ENCODE data around the gene SOX9.

DNA sequence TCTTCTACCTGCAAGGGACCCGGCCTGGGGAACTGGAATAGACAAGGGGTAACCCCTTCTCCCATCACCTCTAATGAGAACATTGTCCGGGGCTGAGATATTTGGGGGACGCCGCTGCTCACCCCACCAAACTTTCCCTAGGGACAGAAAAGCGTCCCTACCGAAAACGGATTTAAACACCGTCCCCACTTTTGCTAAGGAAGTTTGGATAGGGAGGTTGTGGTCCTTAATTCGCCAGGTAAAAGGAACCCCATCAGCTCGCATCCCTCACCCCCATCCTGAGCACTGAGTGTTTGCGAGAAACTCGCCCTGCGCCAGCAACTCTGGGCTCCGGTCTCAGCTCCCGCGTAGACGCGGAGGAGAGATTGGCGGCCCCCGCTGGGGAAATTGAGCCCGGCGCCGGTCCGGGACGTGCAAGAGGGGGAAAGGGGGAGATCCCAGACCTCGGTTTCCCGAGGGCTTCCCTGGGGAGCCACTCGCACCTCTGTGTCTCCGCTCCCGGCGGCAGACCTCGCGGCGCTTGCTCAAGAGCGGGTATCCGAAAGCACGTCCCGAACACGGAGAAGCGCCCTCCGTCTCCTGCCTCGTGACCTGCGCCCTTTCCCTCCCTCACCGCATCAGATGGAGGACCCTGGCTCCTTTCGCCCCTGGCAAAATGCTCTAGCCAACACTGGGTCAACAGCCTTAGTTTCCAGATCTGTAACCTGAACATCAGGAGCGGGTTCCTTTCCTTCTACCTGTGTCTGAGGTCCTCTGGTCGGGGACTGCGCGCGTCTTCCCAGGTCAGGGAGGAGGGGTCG is 3.1 kb upstream of the SOX9 start:
- TF ChIP-seq, protein P1, sequence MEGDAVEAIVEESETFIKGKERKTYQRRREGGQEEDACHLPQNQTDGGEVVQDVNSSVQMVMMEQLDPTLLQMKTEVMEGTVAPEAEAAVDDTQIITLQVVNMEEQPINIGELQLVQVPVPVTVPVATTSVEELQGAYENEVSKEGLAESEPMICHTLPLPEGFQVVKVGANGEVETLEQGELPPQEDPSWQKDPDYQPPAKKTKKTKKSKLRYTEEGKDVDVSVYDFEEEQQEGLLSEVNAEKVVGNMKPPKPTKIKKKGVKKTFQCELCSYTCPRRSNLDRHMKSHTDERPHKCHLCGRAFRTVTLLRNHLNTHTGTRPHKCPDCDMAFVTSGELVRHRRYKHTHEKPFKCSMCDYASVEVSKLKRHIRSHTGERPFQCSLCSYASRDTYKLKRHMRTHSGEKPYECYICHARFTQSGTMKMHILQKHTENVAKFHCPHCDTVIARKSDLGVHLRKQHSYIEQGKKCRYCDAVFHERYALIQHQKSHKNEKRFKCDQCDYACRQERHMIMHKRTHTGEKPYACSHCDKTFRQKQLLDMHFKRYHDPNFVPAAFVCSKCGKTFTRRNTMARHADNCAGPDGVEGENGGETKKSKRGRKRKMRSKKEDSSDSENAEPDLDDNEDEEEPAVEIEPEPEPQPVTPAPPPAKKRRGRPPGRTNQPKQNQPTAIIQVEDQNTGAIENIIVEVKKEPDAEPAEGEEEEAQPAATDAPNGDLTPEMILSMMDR (IDR thresholded peaks at IDR 0.05) = no peak
- TF ChIP-seq POLR2A (IDR thresholded peaks at IDR 0.05) = no peak

Measured in lower leg skin (tissue), 3 donors.